ENCODE measurements around the gene MLX.
"Not testable (repeated sequence)": the region's sequence is repeated elsewhere in the genome, so short reads cannot be mapped to it uniquely, and the experiment has no call there.

The MLX gene

DNA sequence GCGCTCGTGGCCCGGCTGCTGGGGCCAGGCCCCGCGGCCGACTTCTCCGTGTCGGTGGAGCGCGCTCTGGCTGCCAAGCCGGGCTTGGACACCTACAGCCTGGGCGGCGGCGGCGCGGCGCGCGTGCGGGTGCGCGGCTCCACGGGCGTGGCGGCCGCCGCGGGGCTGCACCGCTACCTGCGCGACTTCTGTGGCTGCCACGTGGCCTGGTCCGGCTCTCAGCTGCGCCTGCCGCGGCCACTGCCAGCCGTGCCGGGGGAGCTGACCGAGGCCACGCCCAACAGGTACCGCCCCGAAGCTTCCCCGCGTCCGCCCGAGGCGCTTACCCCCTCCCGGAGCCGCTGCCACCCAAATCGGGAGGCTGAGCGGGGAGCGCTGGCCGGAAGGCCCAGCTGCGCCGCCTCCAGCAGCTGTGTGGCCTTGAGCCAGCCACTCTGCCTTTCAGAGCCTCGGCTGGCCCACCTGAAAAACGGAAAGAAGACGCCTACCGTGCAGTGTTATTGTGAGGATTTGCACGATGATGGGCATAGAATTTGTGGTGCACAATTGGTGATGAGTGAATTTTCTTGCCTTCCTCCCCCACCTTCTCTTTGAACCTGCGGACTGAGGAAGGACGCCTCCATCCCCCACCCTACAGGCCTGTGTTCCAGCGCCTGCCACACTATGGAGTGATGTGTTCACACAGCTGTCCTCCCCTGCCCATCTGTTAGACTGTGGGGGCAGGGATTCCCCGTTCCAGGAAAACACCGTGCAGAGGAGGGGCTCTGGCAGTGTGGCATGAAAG is 30.3 kb upstream of the MLX start:
- DNase-seq: peak; percentile 92

DNA sequence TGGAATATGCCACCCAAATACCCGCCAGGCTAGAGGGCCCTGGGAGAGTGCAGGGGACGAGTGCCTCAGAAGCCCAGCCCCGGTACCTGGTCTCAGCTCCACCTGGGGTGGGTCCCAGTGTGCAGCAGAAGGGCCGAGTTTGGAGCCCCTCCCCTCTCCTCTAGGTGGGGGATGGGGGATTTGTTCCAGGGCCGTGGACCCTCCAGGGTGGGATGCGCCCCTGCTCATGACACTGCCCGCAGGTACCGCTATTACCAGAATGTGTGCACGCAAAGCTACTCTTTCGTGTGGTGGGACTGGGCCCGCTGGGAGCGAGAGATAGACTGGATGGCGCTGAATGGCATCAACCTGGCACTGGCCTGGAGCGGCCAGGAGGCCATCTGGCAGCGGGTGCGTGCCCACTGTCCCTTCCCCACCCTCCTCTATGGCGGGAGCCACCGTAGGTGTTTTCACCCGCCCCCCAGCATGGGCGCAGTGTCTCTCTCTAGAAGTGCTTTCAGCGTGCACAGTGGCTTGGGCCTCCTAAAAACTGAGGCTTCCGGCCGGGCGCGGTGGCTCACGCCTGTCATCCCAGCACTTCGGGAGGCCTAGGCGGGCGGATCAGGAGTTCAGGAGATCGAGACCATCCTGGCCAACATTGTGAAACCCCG is 29.6 kb upstream of the MLX start:
- DNase-seq: no peak

DNA sequence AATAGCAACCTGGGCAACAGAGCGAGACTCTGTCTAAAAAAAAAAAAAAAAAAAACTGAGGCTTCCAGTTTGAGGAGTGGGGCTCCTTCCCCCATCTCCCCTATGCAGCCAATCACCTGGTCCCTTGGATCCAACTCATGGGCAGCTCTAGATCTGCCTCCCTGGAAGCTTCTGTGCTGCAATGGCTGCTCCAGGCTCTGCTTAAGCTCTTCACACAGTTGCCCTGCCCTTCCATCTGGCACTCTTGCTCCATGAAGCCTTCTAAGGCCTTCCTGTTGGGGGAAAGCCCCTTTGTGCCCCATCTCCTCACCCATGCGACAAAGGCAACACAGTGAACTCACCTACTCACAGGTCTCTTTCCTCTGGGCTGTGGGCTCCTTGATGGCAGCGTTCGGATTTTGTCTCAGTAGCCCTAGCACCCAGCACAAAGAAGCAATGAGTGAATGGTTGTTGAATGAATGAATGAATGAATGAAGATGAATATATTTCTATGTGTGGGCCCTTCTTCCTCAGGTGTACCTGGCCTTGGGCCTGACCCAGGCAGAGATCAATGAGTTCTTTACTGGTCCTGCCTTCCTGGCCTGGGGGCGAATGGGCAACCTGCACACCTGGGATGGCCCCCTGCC is 29.0 kb upstream of the MLX start:
- no peak for DNase-seq

DNA sequence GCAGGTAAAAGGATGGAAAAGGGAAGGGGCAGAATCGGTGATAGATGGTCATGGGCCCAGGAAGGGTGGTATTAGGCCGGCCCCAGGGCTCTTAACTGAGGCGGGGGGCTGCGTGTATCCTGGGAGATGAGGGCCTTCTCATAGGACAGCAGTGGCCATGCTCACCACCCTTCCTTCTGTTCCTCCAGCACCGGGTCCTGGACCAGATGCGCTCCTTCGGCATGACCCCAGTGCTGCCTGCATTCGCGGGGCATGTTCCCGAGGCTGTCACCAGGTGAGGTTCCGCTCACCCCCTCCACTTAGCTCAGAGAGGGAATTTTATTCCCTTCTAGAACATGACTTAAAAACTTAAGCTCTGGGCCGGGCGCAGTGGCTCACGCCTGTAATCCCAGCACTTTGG is 28.4 kb upstream of the MLX start:
- DNase-seq: no peak

DNA sequence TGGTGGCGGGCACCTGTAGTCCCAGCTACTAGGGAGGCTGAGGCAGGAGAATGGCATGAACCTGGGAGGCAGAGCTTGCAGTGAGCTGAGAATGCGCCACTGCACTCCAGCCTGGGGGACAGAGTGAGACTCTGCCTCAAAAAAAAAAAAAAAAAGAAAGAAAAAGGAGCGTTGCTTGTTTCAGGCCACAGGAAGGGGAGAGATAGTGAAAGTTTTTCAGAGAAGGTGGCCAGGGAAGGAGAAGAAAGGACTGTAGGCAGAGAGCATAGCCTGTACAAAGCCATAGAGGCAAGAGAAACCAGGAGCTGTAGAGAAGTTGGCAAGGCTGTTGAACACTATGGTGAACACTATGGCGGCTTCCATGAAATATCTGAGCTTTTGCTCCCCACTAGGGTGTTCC is 26.3 kb upstream of the MLX start:
- not testable (repeated sequence) for DNase-seq

DNA sequence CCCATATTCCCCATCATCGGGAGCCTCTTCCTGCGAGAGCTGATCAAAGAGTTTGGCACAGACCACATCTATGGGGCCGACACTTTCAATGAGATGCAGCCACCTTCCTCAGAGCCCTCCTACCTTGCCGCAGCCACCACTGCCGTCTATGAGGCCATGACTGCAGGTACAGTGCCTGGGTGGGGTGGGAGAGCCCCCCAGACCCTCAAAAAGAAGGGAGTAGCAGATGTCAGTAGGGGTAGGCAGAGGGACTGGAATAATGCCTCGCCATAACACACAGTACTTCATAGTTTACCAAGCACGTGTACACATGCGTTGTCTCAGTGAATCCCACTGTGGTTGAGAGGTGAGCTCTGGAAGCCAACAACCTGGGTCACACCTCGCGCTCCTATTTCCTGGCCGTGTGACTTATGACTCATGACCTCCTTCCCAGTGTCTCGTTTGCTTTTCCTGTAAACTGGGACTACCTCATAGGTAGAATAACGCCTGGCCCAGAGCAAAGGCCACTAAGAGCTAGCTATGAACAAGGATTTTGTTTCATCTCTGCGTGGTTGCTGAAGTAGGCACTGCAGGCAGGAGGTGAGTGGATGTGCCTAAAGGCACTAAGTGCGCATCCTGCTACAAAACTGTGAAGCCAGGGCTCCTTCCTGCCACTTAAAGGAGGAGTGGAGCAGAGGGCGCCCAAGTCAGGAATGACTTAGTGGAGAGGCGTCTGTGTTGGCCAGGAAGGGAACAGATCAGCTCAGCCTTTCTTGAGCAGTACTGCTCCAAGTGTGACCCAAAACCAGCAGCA is 25.7 kb upstream of the MLX start:
- no peak for DNase-seq

DNA sequence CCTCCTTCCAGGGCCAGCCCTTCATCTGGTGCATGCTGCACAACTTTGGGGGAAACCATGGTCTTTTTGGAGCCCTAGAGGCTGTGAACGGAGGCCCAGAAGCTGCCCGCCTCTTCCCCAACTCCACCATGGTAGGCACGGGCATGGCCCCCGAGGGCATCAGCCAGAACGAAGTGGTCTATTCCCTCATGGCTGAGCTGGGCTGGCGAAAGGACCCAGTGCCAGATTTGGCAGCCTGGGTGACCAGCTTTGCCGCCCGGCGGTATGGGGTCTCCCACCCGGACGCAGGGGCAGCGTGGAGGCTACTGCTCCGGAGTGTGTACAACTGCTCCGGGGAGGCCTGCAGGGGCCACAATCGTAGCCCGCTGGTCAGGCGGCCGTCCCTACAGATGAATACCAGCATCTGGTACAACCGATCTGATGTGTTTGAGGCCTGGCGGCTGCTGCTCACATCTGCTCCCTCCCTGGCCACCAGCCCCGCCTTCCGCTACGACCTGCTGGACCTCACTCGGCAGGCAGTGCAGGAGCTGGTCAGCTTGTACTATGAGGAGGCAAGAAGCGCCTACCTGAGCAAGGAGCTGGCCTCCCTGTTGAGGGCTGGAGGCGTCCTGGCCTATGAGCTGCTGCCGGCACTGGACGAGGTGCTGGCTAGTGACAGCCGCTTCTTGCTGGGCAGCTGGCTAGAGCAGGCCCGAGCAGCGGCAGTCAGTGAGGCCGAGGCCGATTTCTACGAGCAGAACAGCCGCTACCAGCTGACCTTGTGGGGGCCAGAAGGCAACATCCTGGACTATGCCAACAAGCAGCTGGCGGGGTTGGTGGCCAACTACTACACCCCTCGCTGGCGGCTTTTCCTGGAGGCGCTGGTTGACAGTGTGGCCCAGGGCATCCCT is 23.5 kb upstream of the MLX start:
- DNase-seq: no peak

DNA sequence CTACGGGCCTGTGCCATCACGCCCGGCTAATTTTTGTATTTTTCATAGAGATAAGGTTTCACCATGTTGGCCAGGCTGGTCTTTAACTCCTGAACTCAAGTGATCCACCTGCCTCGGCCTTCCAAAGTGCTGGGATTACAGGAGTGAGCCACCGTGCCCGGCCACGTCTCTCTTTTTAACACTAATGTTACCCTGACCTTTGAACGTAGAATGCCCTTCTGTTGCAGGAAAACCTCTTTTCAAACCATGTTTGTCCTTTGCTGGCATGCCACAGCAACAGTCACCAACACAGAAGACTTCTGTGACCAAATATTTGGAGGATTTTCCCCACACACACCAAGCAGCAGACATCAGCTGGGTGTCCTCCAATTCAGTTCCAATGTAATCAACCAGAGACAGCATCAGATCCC is 22.0 kb upstream of the MLX start:
- no peak for DNase-seq

DNA sequence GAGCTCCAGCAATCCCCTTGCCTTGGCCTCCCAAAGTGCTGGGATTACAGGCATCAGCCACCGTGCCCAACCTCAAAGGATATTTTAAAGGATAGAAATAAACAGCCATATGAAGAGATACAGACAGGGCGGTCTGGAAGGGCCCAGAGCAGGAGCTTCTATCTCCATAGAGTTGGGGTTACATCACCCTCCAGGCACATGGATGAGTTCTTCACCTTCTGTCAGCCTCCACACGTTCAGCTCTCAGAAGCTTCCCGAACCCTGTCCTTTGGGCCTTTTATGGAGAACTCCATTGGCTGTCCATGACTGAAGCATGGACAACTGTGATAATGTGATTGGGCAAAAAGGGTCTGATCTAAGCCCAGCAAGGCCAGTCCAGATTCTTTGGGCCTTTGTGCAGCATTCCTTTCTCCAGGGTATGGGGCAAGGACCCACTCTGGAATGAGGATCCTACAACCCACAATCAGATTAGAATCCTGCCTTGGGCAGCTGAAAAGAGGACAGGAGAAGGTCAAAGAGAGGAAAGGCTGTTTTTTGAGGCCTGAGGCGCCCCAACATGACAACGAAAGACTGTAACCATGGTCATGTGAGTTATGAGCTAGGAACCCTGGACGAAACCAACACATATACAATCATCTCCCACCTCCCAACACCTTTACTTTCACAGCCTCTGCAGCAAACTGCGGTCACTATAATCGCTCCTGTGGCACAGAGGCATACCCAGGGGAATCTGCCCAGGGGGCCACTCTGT is 21.0 kb upstream of the MLX start:
- not testable (repeated sequence) for DNase-seq

DNA sequence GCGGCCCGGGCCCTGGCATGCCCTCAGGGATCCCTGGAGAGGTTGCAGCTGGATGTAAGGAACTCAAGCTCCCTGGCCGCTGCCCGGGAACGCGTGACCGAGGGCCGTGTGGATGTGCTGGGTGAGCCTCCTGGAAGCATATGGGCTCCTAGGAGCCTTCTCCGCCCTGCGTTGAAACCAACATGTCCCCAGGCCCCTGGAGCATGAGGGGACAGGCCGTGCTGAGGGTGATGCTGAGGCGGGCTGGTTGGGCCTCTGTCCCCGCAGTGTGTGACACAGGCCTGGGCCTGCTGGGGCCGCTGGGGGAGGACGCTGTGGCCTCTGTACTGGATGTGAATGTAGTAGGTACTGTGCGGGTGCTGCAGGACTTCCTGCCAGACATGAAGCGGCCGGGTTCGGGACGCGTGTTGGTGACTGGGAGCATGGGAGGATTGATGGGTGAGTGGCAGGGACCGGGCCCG is 19.9 kb upstream of the MLX start:
- no peak for DNase-seq

DNA sequence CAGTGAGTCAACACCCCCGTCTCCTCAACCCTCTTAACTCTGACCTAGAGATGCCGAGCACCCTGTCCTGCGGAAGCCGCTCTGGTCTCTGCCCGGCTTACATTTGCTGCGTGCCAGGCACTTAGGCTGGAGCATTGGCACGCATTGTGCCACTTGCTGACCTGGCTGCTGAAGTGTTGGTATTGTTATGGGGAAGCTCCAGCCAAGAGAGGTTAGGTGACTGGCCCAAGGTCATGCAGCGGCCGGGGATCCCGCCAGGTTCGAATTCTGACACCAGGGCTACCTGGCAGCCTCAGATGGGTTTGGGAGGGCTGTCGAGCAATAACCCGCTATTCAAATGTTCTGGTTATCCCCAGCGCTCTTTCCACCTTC is 19.2 kb upstream of the MLX start:
- DNase-seq: no peak

DNA sequence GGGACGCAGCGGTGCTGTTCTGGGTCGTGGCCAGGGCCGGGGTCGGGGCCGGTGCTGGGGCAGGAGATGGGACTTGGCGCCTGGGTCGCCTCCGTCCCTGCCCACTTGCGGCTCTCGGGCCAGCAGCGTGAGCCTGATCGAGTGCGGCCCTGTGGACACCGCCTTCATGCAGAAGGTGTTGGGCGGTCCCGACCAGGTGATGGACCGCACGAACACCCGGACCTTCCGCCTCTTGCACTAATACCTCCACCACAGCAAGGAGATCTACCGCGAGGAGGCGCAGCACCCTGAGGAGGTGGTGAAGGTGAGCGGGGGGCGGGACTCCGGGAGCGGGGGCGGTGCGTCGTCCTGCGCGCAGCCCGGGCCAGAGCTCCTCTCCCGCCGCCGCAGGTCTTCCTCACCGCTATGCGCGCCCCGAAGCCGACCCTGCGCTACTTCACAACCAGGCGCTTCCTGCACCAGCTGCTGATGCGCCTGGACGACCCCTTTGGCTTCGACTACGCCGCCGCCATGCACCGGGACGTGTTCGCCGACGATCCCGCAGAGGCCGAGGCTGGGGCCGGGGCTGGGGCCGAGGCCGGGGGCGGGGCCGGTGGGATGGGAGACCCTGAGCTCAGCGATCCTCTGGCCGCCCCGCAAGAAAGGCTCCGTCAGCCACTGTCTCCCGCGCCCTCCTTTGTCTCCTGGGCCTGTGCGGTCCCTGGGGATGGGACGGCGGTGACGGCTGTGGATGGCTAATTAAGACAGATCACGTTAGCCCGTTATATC is 18.6 kb upstream of the MLX start:
- DNase-seq: peak; percentile 89

DNA sequence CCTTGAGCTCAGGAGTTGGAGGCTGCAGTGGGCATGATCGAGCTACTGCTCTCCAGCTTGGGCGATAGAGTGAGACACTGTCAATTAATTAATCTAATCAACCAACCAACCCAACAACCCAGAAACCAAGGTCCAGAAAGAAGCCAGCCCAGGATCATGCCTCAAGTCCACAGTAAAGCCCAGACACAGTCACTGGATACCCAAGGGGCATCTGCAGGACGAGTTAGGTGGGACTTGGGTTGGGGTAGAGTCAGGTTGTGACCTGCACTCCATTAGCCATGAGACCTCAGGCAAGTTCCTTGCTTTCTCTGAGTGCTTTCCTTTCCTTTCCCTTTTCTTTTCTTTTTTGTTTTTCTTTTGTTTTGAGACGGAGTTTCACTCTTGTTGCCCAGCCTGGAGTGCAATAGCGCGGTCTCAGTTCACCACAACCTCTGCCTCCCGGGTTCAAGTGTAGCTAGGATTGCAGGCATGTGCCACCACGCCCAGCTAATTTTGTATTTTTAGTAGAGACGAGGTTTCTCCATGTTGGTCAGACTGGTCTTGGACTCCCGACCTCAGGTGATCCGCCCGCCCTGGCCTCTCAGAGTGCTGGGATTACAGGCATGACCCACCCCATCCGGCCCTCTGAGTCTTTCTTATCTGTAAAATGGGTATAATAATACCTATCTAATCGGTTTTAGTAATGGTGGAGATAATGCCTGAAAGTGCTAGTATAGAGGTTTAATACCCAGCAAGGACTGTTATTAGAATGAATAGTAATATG is 17.7 kb upstream of the MLX start:
- DNase-seq: no peak

DNA sequence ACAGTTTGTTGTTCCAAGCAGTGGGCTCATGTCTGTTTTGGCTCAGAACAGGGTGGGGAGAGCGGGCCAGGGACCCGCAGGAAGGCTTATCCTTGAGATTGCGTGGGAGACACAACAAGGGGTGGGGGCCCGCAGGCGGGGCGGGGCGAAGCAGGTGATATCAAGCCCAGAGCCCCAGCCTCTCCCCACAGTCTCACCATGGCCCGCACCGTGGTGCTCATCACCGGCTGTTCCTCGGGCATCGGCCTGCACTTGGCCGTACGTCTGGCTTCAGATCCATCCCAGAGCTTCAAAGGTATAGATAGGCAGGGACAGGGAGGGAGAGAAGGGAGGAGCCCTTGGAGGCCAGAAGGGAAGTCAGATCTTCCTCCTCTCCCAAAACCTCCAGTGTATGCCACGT is 14.2 kb upstream of the MLX start, which contains the start of gene HSD17B1:
Gene HSD17B1, plus strand, starts transcription at position 188 of the 400 bp plus-strand sequence. Its CDS starts 11 bp downstream, at position 199.
- DNase-seq: not testable (repeated sequence)

DNA sequence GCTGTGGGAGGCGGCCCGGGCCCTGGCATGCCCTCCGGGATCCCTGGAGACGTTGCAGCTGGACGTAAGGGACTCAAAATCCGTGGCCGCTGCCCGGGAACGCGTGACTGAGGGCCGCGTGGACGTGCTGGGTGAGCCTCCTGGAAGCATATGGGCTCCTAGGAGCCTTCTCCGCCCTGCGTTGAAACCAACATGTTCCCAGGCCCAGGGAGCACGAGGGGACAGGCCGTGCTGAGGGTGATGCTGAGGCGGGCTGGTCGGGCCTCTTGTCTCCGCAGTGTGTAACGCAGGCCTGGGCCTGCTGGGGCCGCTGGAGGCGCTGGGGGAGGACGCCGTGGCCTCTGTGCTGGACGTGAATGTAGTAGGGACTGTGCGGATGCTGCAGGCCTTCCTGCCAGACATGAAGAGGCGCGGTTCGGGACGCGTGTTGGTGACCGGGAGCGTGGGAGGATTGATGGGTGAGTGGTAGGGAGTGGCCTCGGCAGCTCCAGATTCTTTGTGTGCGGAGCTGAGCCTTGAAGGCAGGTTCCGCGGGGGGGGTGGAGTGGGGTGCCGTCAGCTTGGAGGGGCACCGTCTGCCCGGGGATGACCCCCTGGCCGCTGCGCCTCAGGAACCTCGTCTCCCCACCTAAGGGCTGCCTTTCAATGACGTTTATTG is 13.6 kb upstream of the MLX start:
- no peak for DNase-seq

DNA sequence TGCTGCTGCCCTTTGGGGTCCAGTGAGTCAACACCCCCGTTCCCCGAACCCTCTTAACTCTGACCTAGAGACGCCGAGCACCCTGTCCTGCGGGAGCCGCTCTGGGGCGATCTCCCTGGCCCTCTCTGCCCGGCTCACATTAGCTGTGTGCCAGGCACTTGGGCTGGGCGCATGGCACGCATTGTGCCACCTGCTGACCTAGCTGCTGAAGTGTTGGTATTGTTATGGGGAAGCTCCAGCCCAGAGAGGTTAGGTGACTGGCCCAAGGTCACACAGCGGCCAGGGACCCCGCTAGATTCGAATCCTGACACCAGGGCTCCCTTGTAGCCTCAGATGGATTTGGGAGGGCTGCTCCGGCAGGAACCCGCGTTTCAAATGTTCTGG is 13.0 kb upstream of the MLX start:
- DNase-seq: no peak

DNA sequence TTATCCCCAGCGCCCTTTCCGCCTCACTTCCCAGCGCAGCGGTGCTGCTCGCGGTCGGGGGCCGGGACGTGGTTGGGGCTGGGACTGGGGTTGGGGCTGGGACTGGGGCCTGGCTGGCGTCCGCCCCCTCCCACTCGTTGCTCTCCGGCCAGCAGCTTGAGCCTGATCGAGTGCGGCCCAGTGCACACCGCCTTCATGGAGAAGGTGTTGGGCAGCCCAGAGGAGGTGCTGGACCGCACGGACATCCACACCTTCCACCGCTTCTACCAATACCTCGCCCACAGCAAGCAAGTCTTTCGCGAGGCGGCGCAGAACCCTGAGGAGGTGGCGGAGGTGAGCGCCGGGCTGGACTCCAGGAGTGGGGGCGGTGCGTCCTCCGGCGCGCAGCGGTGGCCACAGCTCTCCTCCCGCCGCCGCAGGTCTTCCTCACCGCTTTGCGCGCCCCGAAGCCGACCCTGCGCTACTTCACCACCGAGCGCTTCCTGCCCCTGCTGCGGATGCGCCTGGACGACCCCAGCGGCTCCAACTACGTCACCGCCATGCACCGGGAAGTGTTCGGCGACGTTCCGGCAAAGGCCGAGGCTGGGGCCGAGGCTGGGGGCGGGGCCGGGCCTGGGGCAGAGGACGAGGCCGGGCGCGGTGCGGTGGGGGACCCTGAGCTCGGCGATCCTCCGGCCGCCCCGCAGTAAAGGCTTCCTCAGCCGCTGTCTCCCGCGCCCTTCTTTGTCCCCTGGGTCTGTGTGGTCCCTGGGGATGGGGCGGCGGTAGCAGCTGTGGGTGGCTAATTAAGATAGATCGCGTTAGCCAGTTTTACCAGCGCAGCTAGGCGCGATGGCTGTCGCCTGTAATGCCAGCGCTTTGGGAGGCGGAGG is 12.4 kb upstream of the MLX start:
- peak; percentile 85 for DNase-seq

DNA sequence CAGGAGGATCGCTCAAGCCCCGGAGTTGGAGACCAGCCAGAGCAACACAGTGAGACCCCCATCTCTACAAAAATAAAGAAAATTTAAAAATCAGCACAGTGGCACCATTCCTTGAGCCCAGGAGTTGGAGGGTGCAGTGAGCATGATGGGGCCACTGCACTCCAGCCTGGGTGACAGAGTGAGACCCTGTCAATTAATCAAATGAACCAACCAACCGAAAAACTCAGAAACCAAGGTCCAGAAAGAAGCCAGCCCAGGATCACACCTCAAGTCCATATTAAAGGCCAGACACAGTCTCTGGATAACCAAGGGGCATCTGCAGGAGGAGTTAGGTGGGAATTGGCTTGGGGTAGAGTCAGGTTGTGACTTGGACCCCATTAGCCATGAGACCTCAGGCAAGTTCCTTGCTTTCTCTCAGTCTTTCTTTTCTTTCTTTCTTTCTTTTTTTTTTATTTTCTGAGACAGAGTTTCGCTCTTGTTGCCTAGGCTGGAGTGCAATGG is 11.7 kb upstream of the MLX start:
- DNase-seq: no peak

Data from NCI-H774 (cell line).